ENCODE results near the gene SYT9. TPM values are rescaled to one million over a fixed set of nuclear protein-coding genes. Genes with fewer than 3 reads are reported as not detected.

The SYT9 gene
- total and polyA plus RNA-seq, 12 donors: 0.94 to 17.7 (median 5.0) TPM

GRCh38 chr11:7278314-7278917, 26.7 kb downstream of the SYT9 start:
- Histone ChIP-seq H3K4me1 (replicated peaks in 1 of 2) (no peaks in the 10 kb centered on the region), H3K27me3 (no peaks in the 10 kb centered on the region), H3K27ac (no peak overlapping the region), H3K9me3 (replicated peaks in 1 of 3) (no peaks in the 10 kb centered on the region), H3K4me3 (no peak overlapping the region), H3K36me3 (replicated peaks in 1 of 2) (no peaks in the 10 kb centered on the region)
- intact Hi-C loops (cut with DNase I): no loop called here
- WGBS, 4 donors: 57 to 76% (median 63%) methylated on average over 3 of the region's 3 CpGs
- DNase-seq: peak in 2 of 7 donors; percentile 19 to 34
- no peak for TF ChIP-seq POLR2A (IDR thresholded peaks at IDR 0.05)
- TF ChIP-seq CTCF (IDR thresholded peaks at IDR 0.05): peak; percentile 39 to 67 (median 54)

GRCh38 chr11:7279676-7280075, 28.0 kb downstream of the SYT9 start:
- no peak for DNase-seq
- TF ChIP-seq CTCF (IDR thresholded peaks at IDR 0.05): no peak
- TF ChIP-seq POLR2A (IDR thresholded peaks at IDR 0.05): no peak
- H3K4me3 ChIP-seq: no peak overlapping the region
- intact Hi-C loops (cut with DNase I): no loop called here
- H3K27ac ChIP-seq: no peak overlapping the region
- H3K4me1 ChIP-seq (replicated peaks in 1 of 2): no peaks in the 10 kb centered on the region
- H3K27me3 ChIP-seq: no peaks in the 10 kb centered on the region
- no peaks in the 10 kb centered on the region for H3K9me3 ChIP-seq (replicated peaks in 1 of 3)
- 63 to 76% (median 71%) methylated on average over 1 of the region's 1 CpG for WGBS, 4 donors
- no peaks in the 10 kb centered on the region for H3K36me3 ChIP-seq (replicated peaks in 1 of 2)

GRCh38 chr11:7281079-7281478, 29.4 kb downstream of the SYT9 start:
- no peak for DNase-seq
- Histone ChIP-seq H3K27me3 (no peaks in the 10 kb centered on the region), H3K4me3 (no peak overlapping the region), H3K36me3 (replicated peaks in 1 of 2) (no peaks in the 10 kb centered on the region), H3K9me3 (replicated peaks in 1 of 3) (no peaks in the 10 kb centered on the region), H3K27ac (no peak overlapping the region), H3K4me1 (replicated peaks in 1 of 2) (no peaks in the 10 kb centered on the region)
- intact Hi-C loops (cut with DNase I): no loop called here
- TF ChIP-seq CTCF (IDR thresholded peaks at IDR 0.05) (no peak), POLR2A (IDR thresholded peaks at IDR 0.05) (no peak)
- 86 to 100% (median 89%) methylated on average over 1 of the region's 1 CpG for WGBS, 4 donors

- TF ChIP-seq CTCF (IDR thresholded peaks at IDR 0.05) (no peak), POLR2A (IDR thresholded peaks at IDR 0.05) (no peak)
- DNase-seq: no peak
- no peak overlapping the region for H3K4me3 ChIP-seq
- no peaks in the 10 kb centered on the region for H3K9me3 ChIP-seq (replicated peaks in 1 of 3)
- H3K36me3 ChIP-seq (replicated peaks in 1 of 2): no peaks in the 10 kb centered on the region
- intact Hi-C loops (cut with DNase I): no loop called here
- no peaks in the 10 kb centered on the region for H3K27me3 ChIP-seq
- H3K4me1 ChIP-seq (replicated peaks in 1 of 2): no peaks in the 10 kb centered on the region
- 76 to 93% (median 86%) methylated on average over 1 of the region's 1 CpG for WGBS, 4 donors
- H3K27ac ChIP-seq: no peak overlapping the region
Measured at GRCh38 chr11:7281809-7282208, 30.1 kb downstream of the SYT9 start.
